ENCODE results near the gene NHLH1.

- no peak for TF ChIP-seq POLR2AphosphoS5 (IDR thresholded peaks at IDR 0.05)
- TF ChIP-seq CTCF (IDR thresholded peaks at IDR 0.05): no peak
These were observed 6.8 kb downstream of the NHLH1 start for GRCh38 chr1:160373696-160374095.

Data from gastroesophageal sphincter (tissue), 3 donors.